HL-60 (cell line): ENCODE data around the gene CERS6.

ENCODE experiments used
- DNase-seq, 2 experiments: peaks; one replicate each; pipeline ENCODE4 v3.0.0-alpha.2; 2010 to 2020; ENCODE audit warnings: low read depth in 1 of 2, low spot score in 1 of 2
- H3K27ac ChIP-seq: fragments of 250-450 bp; sonication (Bioruptor Pico); replicated peaks from 2 replicates; pipeline ENCODE4 v1.5.1; 2020; ENCODE audit warnings: mild to moderate bottlenecking, moderate library complexity
- H3K27me3 ChIP-seq: fragments of 250-450 bp; sonication (Bioruptor Pico); 2 replicates; pipeline ENCODE4 v1.5.1; 2021; ENCODE audit warnings: mild to moderate bottlenecking, moderate library complexity; ENCODE audit not compliant: insufficient read depth, poor library complexity, severe bottlenecking
- H3K4me3 ChIP-seq: replicated peaks from 2 replicates; pipeline ENCODE4 v1.5.1; 2011; ENCODE audit warnings: mild to moderate bottlenecking, control low read depth, low read length; ENCODE audit not compliant: insufficient read depth
- CTCF ChIP-seq: IDR thresholded peaks from one replicate; pipeline ENCODE4 v1.5.1; 2011; ENCODE audit warnings: low read length, control low read depth, inconsistent platforms; ENCODE audit not compliant: insufficient read depth
- GABPA ChIP-seq: IDR thresholded peaks from 2 replicates; pipeline ENCODE4 v1.6.1; 2012; ENCODE audit warnings: low read depth
- POLR2AphosphoS5 ChIP-seq: IDR thresholded peaks from 2 replicates; pipeline ENCODE4 v1.6.1; 2012; ENCODE audit warnings: low read depth
- REST ChIP-seq: IDR thresholded peaks from 2 replicates; pipeline ENCODE4 v1.6.1; 2012; ENCODE audit warnings: low read depth; ENCODE audit not compliant: insufficient replicate concordance
- SPI1 ChIP-seq: IDR thresholded peaks from 2 replicates; pipeline ENCODE4 v1.6.1; 2012; ENCODE audit warnings: low read depth, mild to moderate bottlenecking, borderline replicate concordance

CERS6 gene

GRCh38 chr2:168802859-168803725 is 347.0 kb downstream of the CERS6 start:
- no peak for DNase-seq
- no peak overlapping the region for H3K4me3 ChIP-seq
- TF ChIP-seq SPI1 = no peak
- no peak for TF ChIP-seq POLR2AphosphoS5
- TF ChIP-seq CTCF = no peak
- TF ChIP-seq GABPA = no peak
- TF ChIP-seq REST = no peak
- no peaks in the 10 kb centered on the region for H3K27me3 ChIP-seq
- H3K27ac ChIP-seq = no peak overlapping the region

GRCh38 chr2:168804214-168804613 is 348.1 kb downstream of the CERS6 start:
- no peaks in the 10 kb centered on the region for H3K27me3 ChIP-seq
- TF ChIP-seq POLR2AphosphoS5 (no peak), GABPA (no peak), REST (no peak), CTCF (no peak), SPI1 (no peak)
- no peak overlapping the region for H3K4me3 ChIP-seq
- DNase-seq = no peak
- H3K27ac ChIP-seq = no peak overlapping the region

GRCh38 chr2:168805615-168806014 is 349.5 kb downstream of the CERS6 start:
- TF ChIP-seq GABPA (no peak), SPI1 (no peak), POLR2AphosphoS5 (no peak), REST (no peak), CTCF (no peak)
- no peak for DNase-seq
- Histone ChIP-seq H3K27me3 (no peaks in the 10 kb centered on the region), H3K27ac (no peak overlapping the region), H3K4me3 (no peak overlapping the region)
